ENCODE measurements around the gene SERINC5.
A peak's percentile ranks its signal among the peaks of the same experiment; 100 is the strongest.

- TF ChIP-seq CTCF (IDR thresholded peaks at IDR 0.05) (peak; percentile 64), MAX (IDR thresholded peaks at IDR 0.05; ENCODE audit: low read depth) (no peak), EZH2phosphoT487 (IDR thresholded peaks at IDR 0.05; ENCODE audit: borderline replicate concordance, low read depth) (no peak), REST (IDR thresholded peaks at IDR 0.05; ENCODE audit: low read depth, low read length) (no peak), JUND (IDR thresholded peaks at IDR 0.05) (no peak), POLR2AphosphoS5 (IDR thresholded peaks at IDR 0.05; ENCODE audit: low read depth, low read length) (no peak)
These were observed 173.1 kb downstream of the SERINC5 start for GRCh38 chr5:80082731-80083100.
